SK-N-SH treated with all-trans-retinoic acid at 6 μM for 48 hours (cell line): Measurements from ENCODE around the gene NEK7.

ENCODE experiments used
- ATAC-seq: fragments of 200-7000 bp; cut with Tn5 transposase; 3 replicates; pipeline ENCODE4 v1.9.1; 2020; ENCODE audit warnings: mild to moderate bottlenecking, moderate library complexity
- ARNTL ChIP-seq: fragments of 450-650 bp; formaldehyde crosslinking; IDR thresholded peaks from 2 replicates; pipeline ENCODE4 v1.5.0; 2020; ENCODE audit warnings: low read depth, mild to moderate bottlenecking, moderate library complexity, borderline replicate concordance
- BACH2 ChIP-seq: fragments of 250-450 bp; sonication (Bioruptor Pico); IDR thresholded peaks from 2 replicates; pipeline ENCODE4 v1.9.0; 2021; ENCODE audit warnings: mild to moderate bottlenecking, borderline replicate concordance
- CREB5 ChIP-seq: fragments of 250-450 bp; sonication (Bioruptor Pico); IDR thresholded peaks from 2 replicates; pipeline ENCODE4 v1.5.1; 2020; ENCODE audit warnings: low read depth, mild to moderate bottlenecking, moderate library complexity
- CSDC2 ChIP-seq: fragments of 250-450 bp; sonication (Bioruptor Pico); IDR thresholded peaks from 2 replicates; pipeline ENCODE4 v1.5.0; 2020; ENCODE audit warnings: mild to moderate bottlenecking, moderate library complexity
- CSRNP3 ChIP-seq: fragments of 250-450 bp; sonication (Bioruptor Pico); IDR thresholded peaks from 2 replicates; pipeline ENCODE4 v1.5.1; 2021; ENCODE audit warnings: mild to moderate bottlenecking, moderate library complexity
- ESRRG ChIP-seq: fragments of 250-450 bp; sonication (Bioruptor Pico); IDR thresholded peaks from 2 replicates; pipeline ENCODE4 v1.6.1; 2021; ENCODE audit warnings: mild to moderate bottlenecking
- GLIS3 ChIP-seq: fragments of 250-450 bp; sonication (Bioruptor Pico); IDR thresholded peaks from 2 replicates; pipeline ENCODE4 v1.5.0; 2020; ENCODE audit warnings: mild to moderate bottlenecking, moderate library complexity
- ISL1 ChIP-seq: fragments of 250-450 bp; sonication (Bioruptor Pico); IDR thresholded peaks from 2 replicates; pipeline ENCODE4 v2.1.2; 2022; ENCODE audit warnings: mild to moderate bottlenecking, moderate library complexity
- OSR1 ChIP-seq: fragments of 250-450 bp; sonication (Bioruptor Pico); IDR thresholded peaks from 2 replicates; pipeline ENCODE4 v1.8.0; 2022; ENCODE audit warnings: moderate library complexity, mild to moderate bottlenecking, inconsistent platforms
- PATZ1 ChIP-seq: fragments of 250-450 bp; sonication (Bioruptor Pico); IDR thresholded peaks from 2 replicates; pipeline ENCODE4 v1.8.0; 2020; ENCODE audit warnings: mild to moderate bottlenecking, moderate library complexity, borderline replicate concordance
- POU6F1 ChIP-seq: fragments of 250-450 bp; sonication (Bioruptor Pico); IDR thresholded peaks from 2 replicates; pipeline ENCODE4 v1.8.0; 2021; ENCODE audit warnings: low read depth, mild to moderate bottlenecking, moderate library complexity, borderline replicate concordance
- RARB ChIP-seq: fragments of 250-450 bp; sonication (Bioruptor Pico); IDR thresholded peaks from 2 replicates; pipeline ENCODE4 v1.8.0; 2021; ENCODE audit warnings: mild to moderate bottlenecking, moderate library complexity
- SNAI2 ChIP-seq: fragments of 250-450 bp; sonication (Bioruptor Pico); IDR thresholded peaks from 2 replicates; pipeline ENCODE4 v1.5.0; 2020; ENCODE audit warnings: mild to moderate bottlenecking, moderate library complexity
- TCF4 ChIP-seq: fragments of 250-450 bp; sonication (Bioruptor Pico); IDR thresholded peaks from 2 replicates; pipeline ENCODE4 v1.8.0; 2021; ENCODE audit warnings: mild to moderate bottlenecking, moderate library complexity, borderline replicate concordance
- TOX ChIP-seq: fragments of 250-450 bp; sonication (Bioruptor Pico); IDR thresholded peaks from 2 replicates; pipeline ENCODE4 v1.8.0; 2021; ENCODE audit warnings: mild to moderate bottlenecking, moderate library complexity, borderline replicate concordance
- TSHZ2 ChIP-seq: fragments of 250-450 bp; sonication (Bioruptor Pico); IDR thresholded peaks from 2 replicates; pipeline ENCODE4 v1.5.0; 2020; ENCODE audit warnings: mild to moderate bottlenecking, moderate library complexity
- ZFP3 ChIP-seq: fragments of 250-450 bp; sonication (Bioruptor Pico); IDR thresholded peaks from 2 replicates; pipeline ENCODE4 v1.5.0; 2020; ENCODE audit warnings: mild to moderate bottlenecking, moderate library complexity
- ZFP30 ChIP-seq: fragments of 450-650 bp; formaldehyde crosslinking; IDR thresholded peaks from 2 replicates; pipeline ENCODE4 v1.5.0; 2022; ENCODE audit warnings: mild to moderate bottlenecking, moderate library complexity
- ZNF565 ChIP-seq: fragments of 450-650 bp; formaldehyde crosslinking; conservative IDR thresholded peaks from 2 replicates; pipeline ENCODE4 v1.5.0; 2020; ENCODE audit warnings: low read depth, mild to moderate bottlenecking, moderate library complexity
- ZNF70 ChIP-seq: fragments of 450-650 bp; formaldehyde crosslinking; IDR thresholded peaks from 2 replicates; pipeline ENCODE4 v1.5.0; 2020; ENCODE audit warnings: mild to moderate bottlenecking, moderate library complexity
- ZNF8 ChIP-seq: fragments of 450-650 bp; formaldehyde crosslinking; IDR thresholded peaks from 2 replicates; pipeline ENCODE4 v1.5.0; 2020; ENCODE audit warnings: mild to moderate bottlenecking, moderate library complexity

Gene NEK7

GRCh38 chr1:198161718-198162090 is 4.9 kb downstream of the NEK7 start:
- TF ChIP-seq CSRNP3 (no peak), PATZ1 (CRISPR knock-in tag) (no peak), TCF4 (CRISPR knock-in tag) (no peak), CSDC2 (CRISPR knock-in tag) (no peak), ISL1 (no peak), GLIS3 (CRISPR knock-in tag) (no peak), ZNF70 (no peak), ARNTL (no peak), TSHZ2 (no peak), ZNF565 (CRISPR knock-in tag) (no peak), ZNF8 (no peak), SNAI2 (no peak), POU6F1 (CRISPR knock-in tag) (no peak), BACH2 (no peak), ESRRG (no peak)
- TF ChIP-seq, all 23 proteins: peak for 0
- ATAC-seq = no peak

GRCh38 chr1:198162091-198162767 is 5.4 kb downstream of the NEK7 start:
- ATAC-seq = no peak
- no peak for TF ChIP-seq CREB5
- no peak for TF ChIP-seq ZFP3 (CRISPR knock-in tag)
- TF ChIP-seq BACH2 = no peak
- TF ChIP-seq ZFP30 = no peak
- no peak for TF ChIP-seq TCF4 (CRISPR knock-in tag)
- TF ChIP-seq ISL1 = no peak
- TF ChIP-seq POU6F1 (CRISPR knock-in tag) = no peak
- TF ChIP-seq PATZ1 (CRISPR knock-in tag) = no peak
- no peak for TF ChIP-seq RARB (CRISPR knock-in tag)
- TF ChIP-seq OSR1 (CRISPR knock-in tag) = no peak
- no peak for TF ChIP-seq TOX
- no peak for TF ChIP-seq ESRRG
- TF ChIP-seq ARNTL = no peak
- no peak for TF ChIP-seq ZNF70
- TF ChIP-seq GLIS3 (CRISPR knock-in tag) = no peak
